Endodermal cell (in vitro differentiated cells): ENCODE measurements around the gene IQCE. TPM values are rescaled to one million over a fixed set of nuclear protein-coding genes. Genes with fewer than 3 reads are reported as not detected.
A peak's percentile ranks its signal among the peaks of the same experiment; 100 is the strongest.

Experiments used
- DNase-seq: peaks from one replicate; pipeline ENCODE4 v3.0.0-alpha.2; 2017
- H3K27ac ChIP-seq: 2 replicates; pipeline ENCODE4 v1.5.1; 2013; ENCODE audit warnings: mild to moderate bottlenecking, low read depth, low read length, moderate library complexity
- H3K27me3 ChIP-seq: 2 replicates; pipeline ENCODE4 v1.6.1; 2013; ENCODE audit warnings: mild to moderate bottlenecking, low read length, moderate library complexity; ENCODE audit not compliant: insufficient read depth, control insufficient read depth, poor library complexity, severe bottlenecking
- H3K36me3 ChIP-seq: 2 replicates; pipeline ENCODE4 v1.7.0; 2013; ENCODE audit warnings: mild to moderate bottlenecking, low read length, moderate library complexity; ENCODE audit not compliant: control insufficient read depth, insufficient read depth
- H3K4me1 ChIP-seq: one replicate; pipeline ENCODE4 v1.7.0; 2013; ENCODE audit warnings: low read length; ENCODE audit not compliant: control insufficient read depth, insufficient read depth
- H3K4me3 ChIP-seq: 2 replicates; pipeline ENCODE4 v1.5.1; 2013; ENCODE audit warnings: mild to moderate bottlenecking, low read length, moderate library complexity
- H3K9ac ChIP-seq: 2 replicates; pipeline ENCODE4 v1.6.1; 2013; ENCODE audit warnings: mild to moderate bottlenecking, low read length, moderate library complexity; ENCODE audit not compliant: poor library complexity, severe bottlenecking; ENCODE audit errors: extremely low read depth
- H3K9me3 ChIP-seq: 2 replicates; pipeline ENCODE4 v1.6.1; 2013; ENCODE audit warnings: mild to moderate bottlenecking, low read length, moderate library complexity; ENCODE audit not compliant: control insufficient read depth
- H3K27ac Mint-ChIP-seq: 2 replicates; pipeline ENCODE4 v1.8.0; 2020; ENCODE audit warnings: mixed read lengths
- H3K27me3 Mint-ChIP-seq: 2 replicates; pipeline ENCODE4 v1.8.0; 2021; ENCODE audit warnings: mild to moderate bottlenecking, mixed read lengths; ENCODE audit not compliant: insufficient read depth
- H3K36me3 Mint-ChIP-seq: 2 replicates; pipeline ENCODE4 v1.8.0; 2020; ENCODE audit warnings: low read depth, mixed read lengths
- H3K4me1 Mint-ChIP-seq: 2 replicates; pipeline ENCODE4 v1.8.0; 2020; ENCODE audit warnings: mixed read lengths
- H3K4me3 Mint-ChIP-seq: 2 replicates; pipeline ENCODE4 v1.8.0; 2020; ENCODE audit warnings: mild to moderate bottlenecking, moderate library complexity, mixed read lengths
- H3K9me3 Mint-ChIP-seq: 2 replicates; pipeline ENCODE4 v1.8.0; 2020; ENCODE audit warnings: mild to moderate bottlenecking, mixed read lengths
- WGBS, 2 experiments: methylation state at CpG; one replicate each; pipeline versions ENCODE4 v1.1.5 to v1.1.7; 2013; ENCODE audit warnings: missing lambda C conversion rate in 2 of 2, mixed read lengths in 1 of 2; ENCODE audit not compliant: insufficient coverage in 1 of 2, insufficient read length in 1 of 2; 5-methylcytosine and 5-hydroxymethylcytosine counted together
- total RNA-seq, 2 donors: library from RNA; stranded (reverse); fragmentation: NEBNext Ultra II Directional in 1 of 2; extraction: Animal tissue kit (Norgen Biotek cat#: 25700) in 1 of 2; gene quantifications; 2 replicates in 1 of 2; 3 replicates in 1 of 2; pipeline ENCODE4 v1.2.1, GENCODE V29; 2021
- TF ChIP-seq, protein P1 (sequence below): fragments of 200-600 bp; sonication (generic); conservative IDR thresholded peaks from 2 replicates; pipeline ENCODE4 v1.5.0; 2021; ENCODE audit warnings: antibody characterized with exemption, mild to moderate bottlenecking

The IQCE gene
- total RNA-seq, 2 donors from 2014 or later = 15.4 to 20.8 TPM

DNA sequence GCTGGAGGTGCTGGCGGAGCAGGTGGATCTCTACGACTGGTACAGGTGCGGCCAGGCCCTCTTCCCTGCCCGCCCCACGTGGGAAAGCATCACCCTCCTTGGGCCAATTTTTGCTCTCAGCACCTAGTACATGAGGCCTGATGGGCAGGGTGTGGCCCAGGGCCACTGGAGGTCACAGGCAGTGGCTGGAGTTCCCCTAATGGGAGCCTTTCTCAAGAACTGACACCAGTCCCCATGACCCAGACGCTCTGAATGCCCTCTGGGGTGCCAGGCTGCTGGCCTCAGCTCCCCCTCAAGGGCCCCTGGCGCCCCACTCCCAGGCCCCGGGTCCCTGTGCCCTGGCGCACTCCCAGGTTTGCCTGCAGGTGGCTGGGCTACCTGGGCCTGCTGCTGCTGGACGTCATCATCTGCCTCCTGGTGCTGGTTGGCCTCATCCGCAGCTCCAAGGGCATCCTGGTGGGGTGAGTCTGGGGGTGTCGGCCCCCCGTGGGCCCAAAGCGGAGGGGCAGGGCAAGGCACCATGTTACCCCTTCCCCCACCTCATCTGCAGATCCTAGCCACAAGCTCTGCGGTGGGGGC lies 88.9 kb downstream of the IQCE start:
- H3K4me1 ChIP-seq = no peaks in the 10 kb centered on the region
- no peaks in the 10 kb centered on the region for H3K9me3 ChIP-seq
- H3K4me1 Mint-ChIP-seq = peaks cover 9% of the 10 kb centered on the region
- H3K4me3 ChIP-seq = no peak overlapping the region
- H3K36me3 Mint-ChIP-seq = peaks cover 21% of the 10 kb centered on the region
- H3K27ac ChIP-seq = peak overlapping the region; percentile 24
- TF ChIP-seq, protein P1, sequence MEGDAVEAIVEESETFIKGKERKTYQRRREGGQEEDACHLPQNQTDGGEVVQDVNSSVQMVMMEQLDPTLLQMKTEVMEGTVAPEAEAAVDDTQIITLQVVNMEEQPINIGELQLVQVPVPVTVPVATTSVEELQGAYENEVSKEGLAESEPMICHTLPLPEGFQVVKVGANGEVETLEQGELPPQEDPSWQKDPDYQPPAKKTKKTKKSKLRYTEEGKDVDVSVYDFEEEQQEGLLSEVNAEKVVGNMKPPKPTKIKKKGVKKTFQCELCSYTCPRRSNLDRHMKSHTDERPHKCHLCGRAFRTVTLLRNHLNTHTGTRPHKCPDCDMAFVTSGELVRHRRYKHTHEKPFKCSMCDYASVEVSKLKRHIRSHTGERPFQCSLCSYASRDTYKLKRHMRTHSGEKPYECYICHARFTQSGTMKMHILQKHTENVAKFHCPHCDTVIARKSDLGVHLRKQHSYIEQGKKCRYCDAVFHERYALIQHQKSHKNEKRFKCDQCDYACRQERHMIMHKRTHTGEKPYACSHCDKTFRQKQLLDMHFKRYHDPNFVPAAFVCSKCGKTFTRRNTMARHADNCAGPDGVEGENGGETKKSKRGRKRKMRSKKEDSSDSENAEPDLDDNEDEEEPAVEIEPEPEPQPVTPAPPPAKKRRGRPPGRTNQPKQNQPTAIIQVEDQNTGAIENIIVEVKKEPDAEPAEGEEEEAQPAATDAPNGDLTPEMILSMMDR = no peak
- WGBS, 2 experiments = 96 to 100% methylated on average over 8 to 15 of the region's 15 CpGs
- no peak overlapping the region for H3K9ac ChIP-seq
- no peaks in the 10 kb centered on the region for H3K27me3 ChIP-seq
- H3K27ac Mint-ChIP-seq = no peak overlapping the region
- no peaks in the 10 kb centered on the region for H3K27me3 Mint-ChIP-seq
- no peaks in the 10 kb centered on the region for H3K9me3 Mint-ChIP-seq
- no peak for DNase-seq
- H3K36me3 ChIP-seq = peaks cover 23% of the 10 kb centered on the region
- no peak overlapping the region for H3K4me3 Mint-ChIP-seq

DNA sequence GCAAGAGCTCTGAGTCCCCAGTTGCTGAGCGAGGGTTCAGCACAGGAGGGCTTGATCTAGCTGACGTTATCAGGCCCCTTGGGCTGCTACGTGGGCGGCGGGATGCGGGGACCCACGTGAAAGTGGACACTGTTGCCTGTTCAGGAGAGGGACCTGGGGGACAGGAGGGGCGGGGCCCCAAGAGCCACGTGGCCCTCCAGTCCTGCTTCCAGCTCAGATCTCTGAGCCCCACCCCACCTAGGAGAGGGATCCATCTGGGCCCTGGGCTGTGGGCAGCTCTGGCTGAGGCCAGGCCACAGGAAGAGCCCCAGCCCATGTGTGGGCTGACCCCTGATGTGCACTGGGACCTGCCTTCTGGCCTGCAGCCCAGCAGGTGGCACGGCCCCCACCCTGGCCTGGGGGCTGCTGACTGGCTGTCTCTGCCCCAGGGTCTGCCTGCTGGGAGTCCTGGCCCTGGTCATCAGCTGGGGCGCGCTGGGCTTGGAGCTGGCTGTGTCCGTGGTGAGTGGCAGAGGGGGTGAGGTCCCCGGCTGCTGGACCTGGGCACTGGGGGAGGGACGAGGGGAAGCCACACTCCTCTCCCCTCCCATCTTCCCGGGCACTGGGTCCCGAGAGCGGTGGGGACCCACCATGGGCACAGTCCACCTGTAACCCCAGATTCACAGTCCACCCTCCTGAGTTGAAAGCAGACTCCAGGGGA lies 90.5 kb downstream of the IQCE start:
- peaks cover 24% of the 10 kb centered on the region for H3K36me3 ChIP-seq
- WGBS, 2 experiments = 85 to 91% methylated on average over 8 to 18 of the region's 18 CpGs
- H3K27me3 ChIP-seq = no peaks in the 10 kb centered on the region
- Mint-ChIP-seq H3K36me3 (peaks cover 25% of the 10 kb centered on the region), H3K4me1 (peaks cover 9% of the 10 kb centered on the region), H3K27ac (no peak overlapping the region), H3K9me3 (no peaks in the 10 kb centered on the region), H3K27me3 (no peaks in the 10 kb centered on the region), H3K4me3 (no peak overlapping the region)
- DNase-seq = no peak
- no peak overlapping the region for H3K9ac ChIP-seq
- H3K9me3 ChIP-seq = no peaks in the 10 kb centered on the region
- H3K4me3 ChIP-seq = no peak overlapping the region
- H3K27ac ChIP-seq = no peak overlapping the region
- H3K4me1 ChIP-seq = no peaks in the 10 kb centered on the region
- TF ChIP-seq, protein P1 = no peak

DNA sequence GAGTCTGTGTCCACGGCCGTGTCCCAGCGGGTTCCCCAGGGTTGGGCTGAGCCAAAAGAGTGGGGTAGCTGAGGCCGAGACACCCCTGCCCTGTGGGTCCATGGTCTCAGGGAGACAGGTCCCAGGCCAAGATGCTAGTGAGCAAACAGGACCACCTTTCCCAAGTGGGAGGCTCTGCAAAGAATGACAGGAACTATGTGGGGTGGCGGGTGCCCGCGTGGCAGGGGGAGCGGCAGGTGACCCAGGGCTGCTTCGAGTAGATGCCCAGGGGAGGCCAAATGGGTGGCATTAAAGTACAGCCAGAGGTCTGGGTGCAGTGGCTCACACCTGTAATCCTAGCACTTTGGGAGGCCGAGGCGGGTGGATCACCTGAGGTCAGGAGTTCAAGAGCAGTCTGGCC lies 91.2 kb downstream of the IQCE start:
- Mint-ChIP-seq H3K4me3 (no peak overlapping the region), H3K27me3 (no peaks in the 10 kb centered on the region), H3K27ac (no peak overlapping the region), H3K9me3 (no peaks in the 10 kb centered on the region), H3K36me3 (peaks cover 25% of the 10 kb centered on the region), H3K4me1 (peaks cover 7% of the 10 kb centered on the region)
- Histone ChIP-seq H3K9me3 (no peaks in the 10 kb centered on the region), H3K27me3 (no peaks in the 10 kb centered on the region), H3K4me1 (no peaks in the 10 kb centered on the region), H3K9ac (no peak overlapping the region), H3K27ac (no peak overlapping the region), H3K4me3 (no peak overlapping the region), H3K36me3 (peaks cover 24% of the 10 kb centered on the region)
- TF ChIP-seq, protein P1 = no peak
- WGBS, 2 experiments = 91 to 96% methylated on average over 11 of the region's 11 CpGs
- DNase-seq = no peak
